SHP77 (cell line): ENCODE results near the gene MAPK8IP3.

ENCODE experiments used
- DNase-seq, 2 experiments: peaks; one replicate each; lab custom pipeline; 2025; lab: John Stamatoyannopoulos, UW

MAPK8IP3 gene

DNA sequence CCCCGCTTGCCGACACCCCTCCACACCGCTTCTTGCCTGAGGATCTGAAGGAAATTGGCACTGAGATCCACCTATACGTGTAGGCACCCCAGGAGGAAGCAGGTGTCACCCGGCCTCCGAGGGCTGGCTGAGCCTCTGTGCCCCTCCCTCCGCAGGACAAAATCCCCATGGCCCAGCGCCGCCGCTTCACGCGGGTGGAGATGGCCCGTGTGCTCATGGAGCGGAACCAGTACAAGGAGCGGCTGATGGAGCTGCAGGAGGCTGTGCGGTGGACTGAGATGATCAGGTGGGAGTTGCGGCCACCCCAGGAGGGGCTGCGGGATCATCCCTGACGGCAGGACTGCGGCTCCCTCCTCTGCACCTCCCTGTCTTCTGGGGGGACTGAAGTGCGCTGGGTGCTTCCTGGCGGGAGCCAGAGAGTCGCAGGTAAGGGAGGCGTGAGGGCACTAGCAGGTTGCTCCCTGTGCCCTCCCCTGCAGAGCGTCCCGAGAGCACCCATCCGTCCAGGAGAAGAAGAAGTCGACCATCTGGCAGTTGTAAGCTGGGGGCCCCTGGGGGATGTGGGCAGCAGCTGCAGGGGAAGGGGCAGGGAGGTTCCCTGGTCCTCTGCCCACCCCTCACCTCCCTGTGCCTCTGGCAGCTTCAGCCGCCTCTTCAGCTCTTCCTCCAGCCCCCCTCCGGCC lies 56.3 kb downstream of the MAPK8IP3 start:
- no peak for DNase-seq

DNA sequence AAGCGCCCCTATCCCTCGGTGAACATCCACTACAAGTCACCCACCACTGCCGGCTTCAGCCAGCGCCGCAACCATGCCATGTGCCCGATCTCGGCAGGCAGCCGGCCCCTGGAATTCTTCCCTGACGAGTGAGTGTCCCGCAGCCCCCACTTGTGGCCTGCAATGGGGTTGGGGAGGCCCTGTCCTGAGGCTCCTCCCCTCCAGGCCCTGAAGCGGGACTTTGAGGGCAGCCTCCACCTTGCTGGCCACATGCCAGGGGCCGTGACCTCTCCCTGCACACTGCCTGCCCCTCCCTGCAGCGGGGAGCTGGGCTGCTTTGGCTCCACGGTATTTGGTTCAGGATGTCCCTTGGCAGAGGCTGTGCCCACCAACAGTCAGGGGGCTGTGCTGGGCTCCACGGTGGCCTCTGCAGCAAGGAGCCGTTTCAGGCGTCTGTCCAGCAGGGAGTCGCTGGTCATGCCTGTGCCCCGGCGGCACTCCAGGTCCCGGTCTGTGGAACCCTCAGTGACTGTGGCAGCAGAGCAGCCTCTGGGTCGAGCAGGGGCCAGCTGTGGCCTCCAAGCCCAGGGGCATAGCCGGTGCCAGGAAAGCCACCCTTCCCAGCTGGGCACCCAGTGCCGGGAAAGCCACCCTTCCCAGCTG lies 57.0 kb downstream of the MAPK8IP3 start:
- no peak for DNase-seq

DNA sequence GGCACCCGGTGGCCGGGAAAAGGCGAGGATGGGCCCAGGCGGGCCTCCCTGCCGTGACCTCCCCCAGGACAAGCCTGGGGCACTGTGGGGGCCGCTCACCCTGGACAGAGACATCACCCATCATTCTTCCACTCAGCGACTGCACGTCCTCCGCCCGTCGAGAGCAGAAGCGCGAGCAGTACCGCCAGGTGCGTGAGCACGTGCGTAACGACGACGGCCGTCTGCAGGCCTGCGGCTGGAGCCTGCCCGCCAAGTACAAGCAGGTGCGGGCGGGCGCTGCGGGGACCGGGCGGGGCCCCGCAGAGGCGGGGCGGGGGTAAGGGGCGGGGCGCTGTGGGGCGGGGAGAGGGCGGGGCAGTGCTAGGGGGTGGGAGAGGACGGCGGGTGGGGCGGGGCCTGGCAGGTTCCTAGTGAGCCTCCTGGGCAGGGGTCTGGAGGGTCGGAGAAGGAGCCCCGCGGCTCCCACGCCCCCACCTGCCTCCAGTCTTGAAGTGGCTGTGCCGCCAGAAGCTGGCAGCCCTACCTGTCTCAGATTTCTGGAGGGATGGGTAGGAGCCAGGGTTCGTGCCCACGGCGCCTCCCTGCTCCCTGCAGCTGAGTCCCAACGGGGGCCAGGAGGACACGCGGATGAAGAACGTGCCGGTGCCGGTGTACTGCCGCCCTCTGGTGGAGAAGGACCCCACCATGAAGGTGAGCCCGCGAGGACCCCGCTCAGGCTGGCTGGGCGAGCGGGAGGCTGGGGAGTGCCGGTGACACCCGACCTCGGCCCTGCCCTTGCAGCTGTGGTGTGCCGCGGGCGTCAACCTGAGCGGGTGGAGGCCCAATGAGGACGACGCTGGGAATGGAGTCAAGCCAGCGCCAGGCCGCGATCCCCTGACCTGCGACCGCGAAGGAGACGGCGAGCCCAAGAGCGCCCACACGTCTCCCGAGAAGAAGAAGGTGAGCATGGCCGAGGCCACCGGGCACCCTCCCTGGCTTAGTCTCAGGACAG lies 57.8 kb downstream of the MAPK8IP3 start:
- DNase-seq, result no peak

DNA sequence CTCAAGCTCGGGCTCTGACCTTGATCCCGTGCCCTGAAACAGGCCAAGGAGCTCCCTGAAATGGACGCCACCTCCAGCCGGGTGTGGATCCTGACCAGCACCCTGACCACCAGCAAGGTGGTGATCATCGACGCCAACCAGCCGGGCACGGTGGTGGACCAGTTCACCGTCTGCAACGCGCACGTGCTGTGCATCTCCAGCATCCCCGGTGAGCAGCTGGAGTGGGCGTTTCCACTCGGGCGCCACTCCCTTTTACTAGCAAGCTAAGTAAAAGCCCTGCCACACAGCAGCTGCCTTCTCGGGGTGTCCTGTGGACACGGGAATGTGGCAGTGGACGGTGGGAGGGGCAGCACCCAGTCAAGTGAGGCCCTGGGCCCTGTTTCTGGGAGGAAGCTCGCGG lies 59.0 kb downstream of the MAPK8IP3 start:
- DNase-seq, result no peak

DNA sequence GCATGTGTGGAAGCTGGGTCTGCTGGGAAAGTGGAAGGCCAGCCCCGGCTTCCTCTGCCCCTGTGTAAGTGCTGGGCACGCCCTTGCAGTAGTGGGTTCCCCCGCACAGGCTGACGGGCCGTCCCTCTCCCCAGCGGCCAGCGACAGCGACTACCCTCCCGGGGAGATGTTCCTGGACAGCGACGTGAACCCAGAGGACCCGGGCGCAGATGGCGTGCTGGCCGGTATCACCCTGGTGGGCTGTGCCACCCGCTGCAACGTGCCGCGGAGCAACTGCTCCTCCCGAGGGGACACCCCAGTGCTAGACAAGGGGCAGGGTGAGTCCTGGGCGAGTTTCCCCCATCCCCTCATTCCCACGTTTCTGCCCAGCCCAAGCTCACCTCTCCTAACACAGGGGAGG lies 59.8 kb downstream of the MAPK8IP3 start:
- DNase-seq, result no peak

DNA sequence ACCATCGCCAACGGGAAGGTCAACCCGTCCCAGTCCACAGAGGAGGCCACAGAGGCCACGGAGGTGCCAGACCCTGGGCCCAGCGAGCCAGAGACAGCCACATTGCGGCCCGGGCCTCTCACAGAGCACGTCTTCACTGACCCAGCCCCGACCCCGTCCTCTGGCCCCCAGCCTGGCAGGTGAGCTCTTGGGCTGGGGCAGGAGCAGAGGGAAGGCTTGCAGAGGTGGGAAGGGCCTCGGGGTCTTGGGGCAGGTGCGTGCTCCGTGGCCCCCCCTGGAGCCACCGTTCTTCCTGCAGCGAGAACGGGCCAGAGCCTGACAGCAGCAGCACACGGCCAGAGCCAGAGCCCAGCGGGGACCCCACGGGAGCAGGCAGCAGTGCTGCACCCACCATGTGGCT lies 60.2 kb downstream of the MAPK8IP3 start:
- no peak for DNase-seq

DNA sequence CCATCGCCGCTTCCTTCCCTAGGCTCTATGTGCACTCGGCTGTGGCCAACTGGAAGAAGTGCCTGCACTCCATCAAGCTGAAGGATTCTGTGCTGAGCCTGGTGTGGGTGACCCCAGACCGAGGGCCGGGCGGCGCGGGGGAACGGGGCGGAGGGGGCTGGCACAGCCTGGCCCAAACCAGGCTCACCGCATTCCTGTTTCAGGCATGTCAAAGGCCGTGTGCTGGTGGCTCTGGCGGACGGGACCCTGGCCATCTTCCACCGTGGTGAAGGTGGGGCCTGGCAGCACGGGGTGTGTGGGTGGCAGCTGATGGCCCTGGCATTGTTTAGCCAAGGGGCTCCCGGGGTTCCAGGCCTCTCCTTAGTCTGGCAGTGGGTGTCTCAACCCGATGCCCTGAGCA lies 60.7 kb downstream of the MAPK8IP3 start:
- no peak for DNase-seq

DNA sequence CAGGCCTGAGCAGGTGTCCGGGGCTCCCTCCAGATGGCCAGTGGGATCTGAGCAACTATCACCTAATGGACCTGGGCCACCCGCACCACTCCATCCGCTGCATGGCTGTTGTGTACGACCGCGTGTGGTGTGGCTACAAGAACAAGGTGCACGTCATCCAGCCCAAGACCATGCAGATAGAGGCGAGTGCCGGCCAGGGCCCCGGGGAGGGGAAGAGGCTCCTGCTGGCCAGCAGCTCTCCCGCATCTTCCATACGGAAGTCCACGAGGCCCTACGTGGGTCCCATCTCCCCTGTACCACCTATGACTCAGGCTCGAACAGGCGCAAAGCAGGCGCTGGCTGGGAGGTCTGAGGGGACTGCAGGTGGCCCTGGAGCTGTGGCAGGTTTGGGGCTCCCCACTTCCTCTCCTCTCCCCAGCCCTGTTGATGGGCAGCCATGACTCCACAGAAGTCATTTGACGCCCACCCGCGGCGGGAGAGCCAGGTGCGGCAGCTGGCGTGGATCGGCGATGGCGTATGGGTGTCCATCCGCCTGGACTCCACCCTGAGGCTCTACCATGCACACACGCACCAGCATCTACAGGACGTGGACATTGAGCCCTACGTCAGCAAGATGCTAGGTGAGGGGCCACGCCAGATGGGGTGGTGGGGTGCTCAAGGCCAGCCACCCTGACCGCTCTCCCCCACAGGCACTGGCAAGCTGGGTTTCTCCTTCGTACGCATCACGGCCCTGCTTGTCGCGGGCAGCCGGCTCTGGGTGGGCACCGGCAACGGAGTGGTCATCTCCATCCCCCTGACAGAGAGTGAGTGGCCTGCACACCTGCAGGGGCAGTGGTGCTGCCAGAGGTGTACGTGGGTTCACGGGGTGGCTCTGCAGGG lies 61.4 kb downstream of the MAPK8IP3 start:
- no peak for DNase-seq

DNA sequence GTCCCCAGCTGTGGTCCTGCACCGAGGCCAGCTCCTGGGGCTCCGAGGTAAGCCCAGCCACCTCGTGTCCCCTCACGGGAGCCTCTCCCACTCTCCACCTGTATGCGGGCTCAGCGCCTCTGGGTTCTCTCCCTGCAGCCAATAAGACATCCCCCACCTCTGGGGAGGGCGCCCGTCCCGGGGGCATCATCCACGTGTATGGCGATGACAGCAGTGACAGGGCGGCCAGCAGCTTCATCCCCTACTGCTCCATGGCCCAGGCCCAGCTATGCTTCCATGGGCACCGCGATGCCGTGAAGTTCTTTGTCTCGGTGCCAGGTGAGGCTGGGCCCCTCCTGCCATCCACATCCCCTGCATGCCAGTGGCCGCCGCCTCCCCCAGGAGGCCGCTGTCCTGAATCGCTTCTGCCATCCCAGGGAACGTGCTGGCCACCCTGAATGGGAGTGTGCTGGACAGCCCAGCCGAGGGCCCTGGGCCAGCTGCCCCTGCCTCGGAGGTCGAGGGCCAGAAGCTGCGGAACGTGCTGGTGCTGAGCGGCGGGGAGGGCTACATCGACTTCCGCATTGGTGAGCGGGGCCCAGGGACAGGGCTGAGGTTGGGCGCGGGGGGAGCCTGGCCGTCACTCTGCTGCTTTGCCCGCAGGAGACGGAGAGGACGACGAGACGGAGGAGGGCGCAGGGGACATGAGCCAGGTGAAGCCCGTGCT lies 62.2 kb downstream of the MAPK8IP3 start:
- DNase-seq, result no peak

DNA sequence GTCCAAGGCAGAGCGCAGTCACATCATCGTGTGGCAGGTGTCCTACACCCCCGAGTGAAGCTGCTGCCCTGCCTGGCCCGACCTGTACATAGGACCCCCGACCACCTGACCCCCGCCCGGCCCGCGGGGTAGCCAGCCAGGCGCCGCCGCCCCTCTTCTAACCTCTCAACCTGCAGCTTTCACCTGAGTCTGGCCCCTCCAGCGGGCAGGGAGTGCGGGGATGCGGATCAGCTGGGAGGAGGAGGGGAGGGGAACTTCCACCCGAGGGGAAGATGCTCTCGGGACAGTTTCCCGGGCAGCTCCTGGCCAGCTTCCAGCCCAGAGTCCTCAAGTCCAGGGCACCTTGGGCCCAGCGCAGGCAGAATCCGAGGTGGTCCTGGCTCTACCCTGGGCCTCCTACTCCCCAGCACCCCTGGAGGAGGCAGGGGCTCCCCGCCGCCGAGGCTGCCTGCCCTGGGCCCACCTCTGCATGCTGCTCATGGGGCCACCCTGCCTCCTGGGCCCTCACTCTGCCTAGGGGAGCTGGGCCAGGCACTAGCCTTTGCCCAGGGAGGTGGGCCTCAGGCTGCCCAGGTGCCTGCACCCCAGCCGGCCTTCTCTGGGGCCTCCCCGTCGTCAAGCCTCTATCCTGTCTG lies 62.9 kb downstream of the MAPK8IP3 start:
- DNase-seq, result no peak

DNA sequence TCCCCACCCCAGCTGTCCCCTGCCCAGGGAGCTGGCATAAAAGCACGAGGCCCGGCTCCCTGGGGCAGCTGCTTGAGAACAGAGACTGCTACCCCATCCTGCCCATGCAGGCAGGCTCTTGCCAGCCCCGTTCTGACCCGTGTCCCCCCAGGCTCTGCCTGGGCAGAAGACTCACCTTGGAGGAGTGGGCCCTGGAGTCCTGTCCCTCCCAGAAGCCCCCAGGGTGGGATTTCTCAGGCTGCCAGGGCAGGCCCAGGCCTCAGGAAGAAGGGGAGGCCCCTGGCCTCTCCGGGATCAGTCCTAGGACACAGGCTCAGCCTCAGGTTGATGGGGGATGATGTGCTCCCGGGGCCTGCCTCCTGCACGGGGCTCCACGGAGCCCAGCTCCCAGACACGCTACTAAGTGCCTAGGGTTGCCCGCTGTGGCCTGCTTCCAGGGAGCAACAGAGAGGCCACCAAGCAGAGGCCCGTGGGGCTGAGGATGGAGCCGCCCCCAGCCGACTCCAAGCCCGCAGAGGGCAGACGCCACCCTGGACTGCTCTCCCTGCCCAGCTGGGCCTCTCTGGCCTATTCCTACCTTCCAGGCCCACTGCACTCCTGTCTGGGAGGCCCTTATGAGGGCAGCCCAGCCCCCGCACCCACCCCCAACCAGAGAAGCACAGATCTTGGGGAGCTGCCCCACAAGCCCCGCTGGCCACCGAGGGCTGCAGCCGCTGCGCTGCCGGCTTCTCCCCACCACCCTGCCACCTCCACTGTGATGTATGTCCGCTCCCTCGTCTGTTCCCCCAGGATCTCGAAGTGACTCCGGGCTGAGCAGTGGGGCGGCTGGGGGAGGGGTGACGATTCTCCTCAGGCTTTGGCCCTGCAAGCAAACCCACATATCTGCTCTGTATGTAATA lies 63.7 kb downstream of the MAPK8IP3 start:
- DNase-seq, result no peak

DNA sequence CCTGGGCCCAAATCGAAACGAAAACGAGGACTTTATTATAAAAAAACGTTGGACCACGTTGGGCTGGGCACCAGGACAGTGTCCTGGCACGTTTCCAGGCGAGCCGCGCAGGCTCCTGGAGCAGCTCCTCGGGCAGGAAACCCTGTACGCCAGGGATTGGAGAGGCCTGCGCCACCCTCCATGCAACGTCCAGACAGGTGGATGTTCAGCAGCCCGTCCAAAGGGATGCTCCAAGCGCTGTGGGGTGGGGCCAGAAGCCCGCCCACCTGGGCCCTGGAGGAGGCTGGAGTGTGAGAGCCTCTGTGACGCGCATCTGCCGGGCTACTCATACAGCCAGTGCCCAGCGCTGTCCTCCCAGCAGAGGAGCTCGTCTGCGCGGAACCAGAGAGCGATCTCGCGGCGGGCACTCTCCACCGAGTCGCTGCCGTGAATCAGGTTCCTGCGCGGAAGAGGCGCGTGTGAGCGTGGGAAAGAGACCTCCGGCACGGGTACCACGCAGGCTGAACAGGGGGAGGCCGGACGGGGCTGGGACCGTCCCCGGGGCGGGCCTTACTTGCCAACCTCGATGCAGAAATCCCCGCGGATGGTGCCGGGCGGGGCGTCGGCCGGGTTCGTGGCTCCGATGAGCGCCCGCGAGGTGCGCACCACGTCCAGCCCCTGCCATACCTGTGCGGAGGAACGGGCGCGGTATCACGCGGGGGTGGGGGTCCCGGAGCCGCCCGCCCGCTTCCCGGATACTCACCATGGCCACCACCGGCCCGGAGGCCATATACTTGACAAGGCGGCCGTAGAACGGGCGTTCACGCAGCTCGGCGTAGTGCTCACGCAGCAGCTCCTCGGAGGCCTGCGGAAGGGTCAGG lies 64.6 kb downstream of the MAPK8IP3 start:
- DNase-seq, result peak; percentile 78 to 82

DNA sequence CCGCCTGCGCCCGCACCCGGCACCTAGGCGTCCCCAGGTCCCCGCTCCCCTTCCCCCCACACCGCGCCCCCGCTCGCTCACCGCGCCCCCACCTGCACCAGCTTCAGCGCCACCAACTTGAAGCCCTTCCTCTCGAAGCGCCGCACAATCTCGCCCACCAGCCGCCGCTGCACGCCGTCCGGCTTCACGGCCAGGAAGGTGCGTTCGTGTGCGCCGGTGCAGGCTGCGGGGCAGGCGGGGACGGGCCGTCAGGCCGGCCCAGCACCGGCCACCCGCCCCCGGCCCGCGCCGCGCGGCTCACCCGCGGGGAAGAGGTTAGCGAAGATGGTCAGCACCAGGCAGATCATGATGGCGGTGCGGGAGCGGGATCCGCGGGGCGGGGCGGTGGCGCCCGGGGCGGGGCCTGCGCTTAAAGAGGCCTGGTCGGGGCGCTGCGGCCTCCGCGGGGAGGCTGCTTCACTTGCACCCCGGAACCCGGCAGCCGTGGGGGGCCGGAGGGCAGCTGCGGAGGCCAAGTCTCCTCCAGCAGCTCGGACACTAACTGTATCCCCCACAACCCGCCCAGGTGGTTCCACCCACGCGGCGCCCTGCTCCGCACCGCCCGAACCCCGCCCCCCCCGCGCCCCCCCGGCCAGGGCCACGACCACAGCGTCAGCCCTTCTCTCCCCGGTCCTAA lies 65.3 kb downstream of the MAPK8IP3 start, which contains the start of gene NME3:
Gene NME3, minus strand, starts transcription at position 356 of the 676 bp plus-strand sequence. Its CDS starts 9 bp downstream, at position 347.
- DNase-seq, result peak in 1 of 2 experiments; percentile 17

DNA sequence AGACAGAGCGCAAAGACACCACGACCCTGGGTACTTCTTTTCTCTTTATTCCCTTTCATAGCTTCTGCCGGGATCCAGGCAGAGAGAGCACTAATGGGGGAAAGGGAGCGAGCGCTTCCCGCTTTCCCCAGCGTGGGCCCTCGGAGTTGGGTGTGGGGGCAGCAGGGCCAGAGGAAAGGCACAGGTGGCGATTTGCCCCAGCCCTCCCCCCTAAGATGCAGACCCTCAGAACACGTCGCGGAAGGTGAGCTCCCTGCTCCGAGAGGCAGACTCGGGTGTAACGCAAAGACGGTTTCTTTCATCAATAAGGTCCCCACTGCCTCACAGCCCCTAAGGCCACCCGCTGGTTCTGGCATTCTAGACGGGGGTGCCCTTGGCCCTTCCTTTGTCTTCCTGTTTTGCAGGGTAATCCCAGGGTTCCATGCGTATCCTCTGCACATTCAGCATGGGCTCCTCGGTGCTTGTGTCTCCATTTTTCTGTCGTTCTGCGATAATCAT lies 65.9 kb downstream of the MAPK8IP3 start:
- no peak for DNase-seq

DNA sequence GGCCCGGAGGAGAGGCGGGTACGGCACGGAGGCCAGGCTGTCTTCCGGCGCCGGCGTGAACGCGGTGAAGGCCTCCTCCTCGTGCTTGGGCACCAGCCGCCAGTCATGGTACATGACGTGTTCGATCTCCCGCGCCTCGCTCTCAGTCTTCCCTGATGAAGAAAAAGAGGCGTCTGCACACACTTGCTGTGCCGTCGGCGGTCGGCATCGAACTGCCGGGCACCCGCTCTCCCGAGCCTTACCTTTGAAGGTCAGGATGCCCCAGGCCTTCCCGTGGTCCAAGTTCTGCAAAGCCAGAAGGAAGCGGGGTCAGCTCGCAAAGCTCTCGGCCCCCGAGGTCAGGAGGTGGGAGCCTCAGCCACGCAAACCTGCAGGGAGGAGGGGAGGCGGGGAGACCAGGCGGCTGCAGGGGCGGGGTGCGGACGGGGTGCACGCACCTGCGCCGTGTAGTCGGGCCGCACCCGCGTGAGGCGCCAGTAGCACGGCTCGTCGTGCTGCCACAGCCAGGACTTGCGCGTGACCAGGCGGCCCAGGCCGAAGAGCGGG lies 66.4 kb downstream of the MAPK8IP3 start, which contains the start of gene EME2:
Gene EME2, plus strand, starts transcription at position 449 of the 546 bp plus-strand sequence. CDS start 418 bp downstream, outside the sequence.
- peak in 1 of 2 experiments; percentile 18 for DNase-seq

DNA sequence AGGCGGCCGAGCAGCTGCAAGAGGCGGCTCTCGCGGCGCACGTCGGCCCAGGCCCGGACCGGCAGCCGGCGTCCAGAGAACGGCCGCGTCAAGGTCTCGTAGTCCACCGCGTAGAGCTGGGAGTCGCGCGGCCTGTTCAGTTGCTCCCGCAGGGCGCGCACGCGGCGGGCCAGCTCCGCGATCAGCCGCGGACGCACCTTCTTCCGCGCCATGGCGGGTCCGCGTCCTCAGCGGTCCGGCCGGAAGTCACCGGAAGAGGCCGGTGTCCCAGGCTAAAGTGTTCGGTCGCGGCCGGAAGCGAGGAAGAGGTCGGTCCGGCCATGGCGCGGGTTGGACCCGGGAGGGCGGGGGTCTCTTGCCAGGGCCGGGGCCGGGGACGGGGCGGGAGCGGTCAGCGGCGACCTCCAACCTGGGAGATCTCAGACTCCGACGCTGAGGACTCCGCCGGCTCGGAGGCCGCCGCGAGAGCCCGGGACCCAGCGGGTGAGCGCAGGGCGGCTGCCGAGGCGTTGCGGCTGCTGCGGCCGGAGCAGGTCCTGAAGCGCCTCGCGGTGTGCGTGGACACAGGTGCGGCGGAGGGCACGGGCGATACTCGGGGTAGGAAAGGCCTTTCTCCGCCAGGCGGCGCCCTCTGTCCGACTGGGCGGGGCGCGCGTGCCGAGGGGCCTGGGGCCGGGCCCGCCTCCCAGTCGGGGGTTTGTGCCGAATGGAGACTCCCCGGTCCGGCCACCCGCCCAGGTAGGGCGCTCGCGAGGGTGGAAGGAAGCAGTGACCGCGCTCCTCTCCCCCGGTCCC lies 67.1 kb downstream of the MAPK8IP3 start, which contains the start of gene MRPS34:
Gene MRPS34, minus strand, starts transcription at position 227 of the 795 bp plus-strand sequence. Its CDS starts 15 bp downstream, at position 212.
- peak; percentile 66 to 74 for DNase-seq
